NCI-H2107 treated with DMSO at 0.1 percent for 48 hours (cell line): ENCODE data around the gene PLEKHA6.
"Not testable (repeated sequence)": the region's sequence is repeated elsewhere in the genome, so short reads cannot be mapped to it uniquely, and the experiment has no call there.

Experiments used
- DNase-seq: peaks from one replicate; lab custom pipeline; 2025; ENCODE audit not compliant: unreplicated experiment; lab: John Stamatoyannopoulos, UW

Gene PLEKHA6

GRCh38 chr1:204241914-204242313 is 117.8 kb downstream of the PLEKHA6 start:
- no peak for DNase-seq

- no peak for DNase-seq
Observed at GRCh38 chr1:204241050-204241449, 118.7 kb downstream of the PLEKHA6 start.

- no peak for DNase-seq
Observed at GRCh38 chr1:204240233-204240632, 119.5 kb downstream of the PLEKHA6 start.

- DNase-seq = not testable (repeated sequence)
Observed at GRCh38 chr1:204239401-204239800, 120.3 kb downstream of the PLEKHA6 start.

GRCh38 chr1:204238520-204238919 is 121.2 kb downstream of the PLEKHA6 start:
- DNase-seq = not testable (repeated sequence)

GRCh38 chr1:204237515-204237914 is 122.2 kb downstream of the PLEKHA6 start:
- not testable (repeated sequence) for DNase-seq

GRCh38 chr1:204232526-204232925 is 127.2 kb downstream of the PLEKHA6 start:
- DNase-seq = no peak

- no peak for DNase-seq
Observed at GRCh38 chr1:204230211-204230610, 129.5 kb downstream of the PLEKHA6 start.

GRCh38 chr1:204228896-204229295 is 130.8 kb downstream of the PLEKHA6 start:
- no peak for DNase-seq

- DNase-seq = no peak
Observed at GRCh38 chr1:204227996-204228785, 131.5 kb downstream of the PLEKHA6 start.

GRCh38 chr1:204227351-204227750 is 132.4 kb downstream of the PLEKHA6 start:
- no peak for DNase-seq

- DNase-seq = no peak
Observed at GRCh38 chr1:204225841-204226735, 133.6 kb downstream of the PLEKHA6 start.

GRCh38 chr1:204224655-204225054 is 135.1 kb downstream of the PLEKHA6 start:
- no peak for DNase-seq

GRCh38 chr1:204223129-204223860 is 136.4 kb downstream of the PLEKHA6 start:
- DNase-seq = no peak

- no peak for DNase-seq
Observed at GRCh38 chr1:204222764-204223055, 137.0 kb downstream of the PLEKHA6 start.

- no peak for DNase-seq
Observed at GRCh38 chr1:204222006-204222763, 137.5 kb downstream of the PLEKHA6 start.

GRCh38 chr1:204221271-204221670 is 138.5 kb downstream of the PLEKHA6 start:
- no peak for DNase-seq

GRCh38 chr1:204219971-204220616 is 139.6 kb downstream of the PLEKHA6 start:
- no peak for DNase-seq

GRCh38 chr1:204218552-204218951 is 141.2 kb downstream of the PLEKHA6 start:
- no peak for DNase-seq

- no peak for DNase-seq
Observed at GRCh38 chr1:204217648-204218000, 142.1 kb downstream of the PLEKHA6 start.
